Measurements from ENCODE around the gene ATF3.
A peak's percentile ranks its signal among the peaks of the same experiment; 100 is the strongest.
"Not testable (repeated sequence)": the region's sequence is repeated elsewhere in the genome, so short reads cannot be mapped to it uniquely, and the experiment has no call there.

The ATF3 gene

GRCh38 chr1:212655668-212656440 lies 47.3 kb downstream of the ATF3 start:
- FAIRE-seq = no peak

- no peak for FAIRE-seq
These were observed 48.2 kb downstream of the ATF3 start for GRCh38 chr1:212656730-212657129.

- not testable (repeated sequence) for FAIRE-seq
These were observed 49.7 kb downstream of the ATF3 start for GRCh38 chr1:212658250-212658649.

GRCh38 chr1:212664409-212665199 lies 56.0 kb downstream of the ATF3 start:
- no peak for FAIRE-seq

- FAIRE-seq = no peak
These were observed 56.9 kb downstream of the ATF3 start for GRCh38 chr1:212665241-212666115.

GRCh38 chr1:212666116-212666775 lies 57.7 kb downstream of the ATF3 start:
- FAIRE-seq = no peak

- no peak for FAIRE-seq
These were observed 58.9 kb downstream of the ATF3 start for GRCh38 chr1:212667223-212668139.

GRCh38 chr1:212668477-212668876 lies 59.9 kb downstream of the ATF3 start:
- FAIRE-seq = no peak

GRCh38 chr1:212669102-212669501 lies 60.5 kb downstream of the ATF3 start:
- FAIRE-seq = peak; percentile 45

- FAIRE-seq = no peak
These were observed 61.0 kb downstream of the ATF3 start for GRCh38 chr1:212669600-212669999.

GRCh38 chr1:212670301-212670700 lies 61.7 kb downstream of the ATF3 start:
- no peak for FAIRE-seq

All from TTC549 (cell line).